Loucy (cell line): ENCODE data around the gene CERS6.
"Not testable (repeated sequence)": the region's sequence is repeated elsewhere in the genome, so short reads cannot be mapped to it uniquely, and the experiment has no call there.

ENCODE experiments used
- H2AFZ ChIP-seq: fragments of 200-600 bp; sonication (generic); 2 replicates; pipeline ENCODE4 v1.6.0; 2016; ENCODE audit warnings: antibody characterized with exemption, mild to moderate bottlenecking, low read length, moderate library complexity
- H3F3A ChIP-seq: fragments of 200-600 bp; 2 replicates; pipeline ENCODE4 v1.6.0; 2016; ENCODE audit warnings: antibody characterized with exemption, low read depth, mild to moderate bottlenecking
- H3K27me3 ChIP-seq: fragments of 200-600 bp; sonication (generic); 2 replicates; pipeline ENCODE4 v1.6.1; 2014; ENCODE audit warnings: low read length, mild to moderate bottlenecking; ENCODE audit not compliant: insufficient read depth, poor library complexity, severe bottlenecking
- H3K36me3 ChIP-seq: fragments of 200-600 bp; sonication (generic); 2 replicates; pipeline ENCODE4 v1.6.1; 2016; ENCODE audit warnings: low read length; ENCODE audit not compliant: insufficient read depth
- H3K4me1 ChIP-seq: fragments of 200-600 bp; sonication (generic); 2 replicates; pipeline ENCODE4 v1.5.1; 2014; ENCODE audit warnings: low read length, mild to moderate bottlenecking; ENCODE audit not compliant: insufficient read depth, poor library complexity, severe bottlenecking
- H3K4me2 ChIP-seq: fragments of 200-600 bp; sonication (generic); 2 replicates; pipeline ENCODE4 v1.6.0; 2014; ENCODE audit warnings: antibody characterized with exemption, low read length, low read depth, mild to moderate bottlenecking; ENCODE audit not compliant: poor library complexity, severe bottlenecking
- H3K4me3 ChIP-seq: fragments of 200-600 bp; sonication (generic); 2 replicates; pipeline ENCODE4 v1.5.1; 2014; ENCODE audit warnings: low read length, mild to moderate bottlenecking, mixed read lengths; ENCODE audit not compliant: poor library complexity, severe bottlenecking
- H3K79me2 ChIP-seq: fragments of 200-600 bp; sonication (generic); 2 replicates; pipeline ENCODE4 v1.6.1; 2014; ENCODE audit warnings: low read length; ENCODE audit not compliant: insufficient read depth
- H3K9ac ChIP-seq: fragments of 200-600 bp; sonication (generic); 2 replicates; pipeline ENCODE4 v1.6.0; 2014; ENCODE audit warnings: mild to moderate bottlenecking, low read depth, low read length, moderate library complexity; ENCODE audit not compliant: poor library complexity, severe bottlenecking
- H3K9me2 ChIP-seq: fragments of 200-600 bp; sonication (generic); replicated peaks from 2 replicates; pipeline ENCODE4 v1.6.1; 2016; ENCODE audit warnings: low read depth, low read length, mixed read lengths
- H3K9me3 ChIP-seq: fragments of 200-600 bp; sonication (generic); 2 replicates; pipeline ENCODE4 v1.6.1; 2014; ENCODE audit warnings: mild to moderate bottlenecking, antibody characterized with exemption, low read length, low read depth; ENCODE audit not compliant: insufficient read depth
- H4K20me1 ChIP-seq: fragments of 200-600 bp; sonication (generic); 2 replicates; pipeline ENCODE4 v1.6.0; 2014; ENCODE audit warnings: antibody characterized with exemption, low read length, mild to moderate bottlenecking; ENCODE audit not compliant: insufficient read depth, poor library complexity, severe bottlenecking
- CTCF ChIP-seq: fragments of 200-600 bp; sonication (generic); conservative IDR thresholded peaks from 2 replicates; pipeline ENCODE4 v1.5.1; 2014; ENCODE audit warnings: mild to moderate bottlenecking, antibody characterized with exemption, low read length
- EZH2phosphoT487 ChIP-seq: fragments of 200-600 bp; IDR thresholded peaks from 2 replicates; pipeline ENCODE4 v1.6.1; 2018; ENCODE audit warnings: antibody characterized with exemption, mild to moderate bottlenecking, moderate library complexity, borderline replicate concordance

The CERS6 gene

GRCh38 chr2:168499500-168499899, 43.4 kb downstream of the CERS6 start:
- peaks cover 9% of the 10 kb centered on the region; the same call in 1 of the 2 replicates for H3K36me3 ChIP-seq
- TF ChIP-seq EZH2phosphoT487 (no peak), CTCF (no peak)
- H3K9ac ChIP-seq: no peak overlapping the region
- no peak overlapping the region for H2AFZ ChIP-seq
- no peaks in the 10 kb centered on the region for H3K9me2 ChIP-seq
- H3K79me2 ChIP-seq: peaks cover 64% of the 10 kb centered on the region; the same call in 1 of the 2 replicates
- H3F3A ChIP-seq: no peaks in the 10 kb centered on the region
- H3K4me1 ChIP-seq: no peaks in the 10 kb centered on the region
- H3K27me3 ChIP-seq: no peaks in the 10 kb centered on the region
- H3K4me3 ChIP-seq: no peak overlapping the region
- H3K4me2 ChIP-seq: no peak overlapping the region
- peaks cover 11% of the 10 kb centered on the region; the same call in 1 of the 2 replicates for H3K9me3 ChIP-seq
- no peaks in the 10 kb centered on the region for H4K20me1 ChIP-seq

GRCh38 chr2:168500516-168500915, 44.4 kb downstream of the CERS6 start:
- Histone ChIP-seq H2AFZ (no peak overlapping the region), H4K20me1 (no peaks in the 10 kb centered on the region), H3K9ac (no peak overlapping the region), H3F3A (no peaks in the 10 kb centered on the region), H3K9me2 (no peaks in the 10 kb centered on the region), H3K79me2 (peaks cover 54% of the 10 kb centered on the region; the same call in 1 of the 2 replicates), H3K4me1 (no peaks in the 10 kb centered on the region), H3K36me3 (no peaks in the 10 kb centered on the region; the same call in 1 of the 2 replicates), H3K27me3 (no peaks in the 10 kb centered on the region), H3K4me3 (no peak overlapping the region), H3K4me2 (no peak overlapping the region), H3K9me3 (peaks cover 11% of the 10 kb centered on the region; the same call in 1 of the 2 replicates)
- no peak for TF ChIP-seq EZH2phosphoT487
- no peak for TF ChIP-seq CTCF

- Histone ChIP-seq H2AFZ (no peak overlapping the region), H3K9ac (no peak overlapping the region), H3F3A (no peaks in the 10 kb centered on the region), H3K27me3 (no peaks in the 10 kb centered on the region), H3K9me2 (no peaks in the 10 kb centered on the region), H3K4me1 (no peaks in the 10 kb centered on the region), H3K9me3 (peaks cover 11% of the 10 kb centered on the region; the same call in 1 of the 2 replicates), H3K4me2 (no peak overlapping the region), H3K4me3 (no peak overlapping the region), H3K36me3 (no peaks in the 10 kb centered on the region), H3K79me2 (peaks cover 45% of the 10 kb centered on the region; the same call in 1 of the 2 replicates), H4K20me1 (peaks cover 4% of the 10 kb centered on the region)
- TF ChIP-seq EZH2phosphoT487 (no peak), CTCF (no peak)
Observed at GRCh38 chr2:168501466-168502065, 45.5 kb downstream of the CERS6 start.

- H4K20me1 ChIP-seq, H3F3A ChIP-seq, H3K4me1 ChIP-seq, H3K4me3 ChIP-seq, H3K9me2 ChIP-seq, H3K36me3 ChIP-seq, H2AFZ ChIP-seq, H3K27me3 ChIP-seq, H3K9ac ChIP-seq, H3K4me2 ChIP-seq: not testable (repeated sequence)
- H3K79me2 ChIP-seq: peaks cover 52% of the 10 kb centered on the region; the same call in 1 of the 2 replicates
- peaks cover 11% of the 10 kb centered on the region; the same call in 1 of the 2 replicates for H3K9me3 ChIP-seq
Observed at GRCh38 chr2:168502852-168503251, 46.8 kb downstream of the CERS6 start.
